Esophagus squamous epithelium (tissue), 4 donors: Measurements from ENCODE around the gene C6orf47.

Source experiments
- CTCF ChIP-seq, 6 experiments: fragments of 450-650 bp in 4 of 6; fragments of 200-600 bp in 2 of 6; sonication (generic) in 2 of 6; IDR thresholded peaks; one replicate each; pipeline ENCODE4 v1.5.1; 2016 to 2019; ENCODE audit warnings: antibody characterized with exemption in 6 of 6, mild to moderate bottlenecking in 4 of 6, moderate library complexity in 4 of 6
- POLR2A ChIP-seq, 4 donors: fragments of 450-650 bp; IDR thresholded peaks; one replicate each; pipeline ENCODE4 v1.6.1; 2017; ENCODE audit warnings: antibody characterized with exemption in 4 of 4, mild to moderate bottlenecking in 4 of 4, moderate library complexity in 3 of 4

GRCh38 chr6:31692886-31693285 lies 32.3 kb upstream of the C6orf47 start:
- TF ChIP-seq CTCF (IDR thresholded peaks at IDR 0.05): no peak
- TF ChIP-seq POLR2A (IDR thresholded peaks at IDR 0.05): no peak
